ENCODE data around the gene KISS1. TPM values are rescaled to one million over a fixed set of nuclear protein-coding genes. Genes with fewer than 3 reads are reported as not detected.

KISS1 gene
- total and polyA plus RNA-seq, 7 donors = 0.18 TPM; not detected in 6

GRCh38 chr1:204194080-204194479 lies 2.2 kb downstream of the KISS1 start:
- DNase-seq (no peak), ATAC-seq (no peak)
- 79 to 87% (median 83%) methylated on average over 2 of the region's 2 CpGs for WGBS, 3 donors
- H3K4me1 ChIP-seq = peaks cover 30% of the 10 kb centered on the region
- H3K27me3 ChIP-seq (ENCODE audit: insufficient read depth in 3 of 3, low read length in 2 of 3) = peaks cover 0 to 2% (median 0%) of the 10 kb centered on the region in 3 donors
- no peak for TF ChIP-seq CTCF (IDR thresholded peaks at IDR 0.05)
- no peak overlapping the region for H3K4me3 ChIP-seq
- intact Hi-C loops (cut with DNase I) = no loop called here
- no peaks in the 10 kb centered on the region for H3K9me3 ChIP-seq
- no peak overlapping the region for H3K27ac ChIP-seq
- no peaks in the 10 kb centered on the region for H3K36me3 ChIP-seq (ENCODE audit: insufficient read depth in 1 of 2, low read depth in 1 of 2)

GRCh38 chr1:204192589-204193352 lies 3.5 kb downstream of the KISS1 start:
- no peak for TF ChIP-seq CTCF (IDR thresholded peaks at IDR 0.05)
- no peaks in the 10 kb centered on the region for H3K9me3 ChIP-seq
- ATAC-seq = no peak
- intact Hi-C loops (cut with DNase I) = no loop called here
- peaks cover 0 to 3% (median 0%) of the 10 kb centered on the region in 3 donors for H3K27me3 ChIP-seq (ENCODE audit: insufficient read depth in 3 of 3, low read length in 2 of 3)
- no peak for DNase-seq
- no peaks in the 10 kb centered on the region for H3K36me3 ChIP-seq (ENCODE audit: insufficient read depth in 1 of 2, low read depth in 1 of 2)
- no peak overlapping the region for H3K27ac ChIP-seq
- WGBS, 3 donors = 77 to 88% (median 85%) methylated on average over 3 of the region's 3 CpGs
- H3K4me3 ChIP-seq = no peak overlapping the region
- peaks cover 22% of the 10 kb centered on the region for H3K4me1 ChIP-seq

- Histone ChIP-seq H3K9me3 (no peaks in the 10 kb centered on the region), H3K36me3 (ENCODE audit: insufficient read depth in 1 of 2, low read depth in 1 of 2) (no peaks in the 10 kb centered on the region), H3K27me3 (ENCODE audit: insufficient read depth in 3 of 3, low read length in 2 of 3) (peaks cover 0 to 5% (median 3%) of the 10 kb centered on the region in 3 donors), H3K4me3 (no peak overlapping the region), H3K27ac (peak overlapping the region; percentile 30), H3K4me1 (peaks cover 20% of the 10 kb centered on the region)
- intact Hi-C loops (cut with DNase I) = no loop called here
- no peak for TF ChIP-seq CTCF (IDR thresholded peaks at IDR 0.05)
- 79 to 85% (median 84%) methylated on average over 2 of the region's 2 CpGs for WGBS, 3 donors
- ATAC-seq = peak in 3 of 4 donors; percentile 15 to 36 (median 19)
- no peak for DNase-seq
These were observed 4.2 kb downstream of the KISS1 start for GRCh38 chr1:204192046-204192445.

- no peak for TF ChIP-seq CTCF (IDR thresholded peaks at IDR 0.05)
- Histone ChIP-seq H3K4me3 (no peak overlapping the region), H3K27ac (peak overlapping the region; percentile 30), H3K36me3 (ENCODE audit: insufficient read depth in 1 of 2, low read depth in 1 of 2) (no peaks in the 10 kb centered on the region), H3K27me3 (ENCODE audit: insufficient read depth in 3 of 3, low read length in 2 of 3) (peaks cover 0 to 5% (median 1%) of the 10 kb centered on the region in 3 donors), H3K4me1 (peaks cover 20% of the 10 kb centered on the region), H3K9me3 (no peaks in the 10 kb centered on the region)
- 25 to 32% (median 26%) methylated on average over 7 of the region's 7 CpGs for WGBS, 3 donors
- ATAC-seq (peak in 3 of 4 donors; percentile 83 to 90 (median 86)), DNase-seq (peak in 1 of 2 donors; percentile 66)
- intact Hi-C loops (cut with DNase I) = no loop called here
These were observed 4.8 kb downstream of the KISS1 start for GRCh38 chr1:204191456-204191855.
